Astrocyte (in vitro differentiated cells and primary cell): ENCODE data around the gene TRIB2.

Experiments
- CTCF ChIP-seq: IDR thresholded peaks from 2 replicates; pipeline ENCODE4 v1.5.1; 2011; ENCODE audit warnings: low read depth, mild to moderate bottlenecking, inconsistent platforms, low read length, moderate library complexity; ENCODE audit not compliant: insufficient read depth
- EZH2 ChIP-seq: IDR thresholded peaks from 2 replicates; pipeline ENCODE4 v1.6.1; 2012; ENCODE audit warnings: mild to moderate bottlenecking, low read length, inconsistent platforms; ENCODE audit not compliant: insufficient read depth

- TF ChIP-seq CTCF: no peak
- no peak for TF ChIP-seq EZH2
Measured at GRCh38 chr2:12767541-12767940, 50.8 kb downstream of the TRIB2 start.
